Lung (tissue), 12 donors: Measurements from ENCODE around the gene CFAP70. TPM values are rescaled to one million over a fixed set of nuclear protein-coding genes. Genes with fewer than 3 reads are reported as not detected.

ENCODE experiments used
- ATAC-seq: fragments of 200-7000 bp; cut with Tn5 transposase; one replicate; pipeline ENCODE4 v1.9.1; 2020; ENCODE audit warnings: moderate number of reproducible peaks; ENCODE audit not compliant: insufficient read depth, low FRiP score
- DNase-seq, 3 donors: peaks; one replicate each; pipeline ENCODE4 v3.0.0-alpha.2; 2013 to 2017
- H3K27ac ChIP-seq, 2 donors: one replicate each; pipeline ENCODE4 v1.5.1; 2013; ENCODE audit warnings: mild to moderate bottlenecking in 2 of 2, moderate library complexity in 2 of 2, control low read depth in 1 of 2, inconsistent platforms in 1 of 2, low read depth in 1 of 2, low read length in 1 of 2
- H3K27me3 ChIP-seq, 3 donors: one replicate each; pipeline ENCODE4 v1.5.1; 2013; ENCODE audit warnings: low read length in 2 of 3; ENCODE audit not compliant: control insufficient read depth in 3 of 3, insufficient read depth in 3 of 3
- H3K36me3 ChIP-seq, 4 donors: one replicate each; pipeline ENCODE4 v1.5.1; 2013; ENCODE audit warnings: low read length in 4 of 4, mild to moderate bottlenecking in 1 of 4, moderate library complexity in 1 of 4; ENCODE audit not compliant: control insufficient read depth in 4 of 4, insufficient read depth in 4 of 4
- H3K4me1 ChIP-seq, 5 donors: one replicate each; pipeline ENCODE4 v1.5.1; 2013; ENCODE audit warnings: low read length in 5 of 5, mild to moderate bottlenecking in 2 of 5, moderate library complexity in 1 of 5; ENCODE audit not compliant: control insufficient read depth in 5 of 5, insufficient read depth in 5 of 5
- H3K4me3 ChIP-seq: one replicate; pipeline ENCODE4 v1.5.1; 2013; ENCODE audit warnings: mild to moderate bottlenecking, control low read depth, moderate library complexity
- H3K9ac ChIP-seq, 2 donors: one replicate each; pipeline ENCODE4 v1.5.1; 2013; ENCODE audit warnings: low read length in 2 of 2, control low read depth in 1 of 2; ENCODE audit not compliant: insufficient read depth in 1 of 2
- H3K9me3 ChIP-seq, 4 donors: one replicate each; pipeline ENCODE4 v1.5.1; 2013; ENCODE audit warnings: low read length in 3 of 4, mild to moderate bottlenecking in 1 of 4, moderate library complexity in 1 of 4; ENCODE audit not compliant: control insufficient read depth in 4 of 4, insufficient read depth in 3 of 4
- CTCF ChIP-seq: IDR thresholded peaks from 2 replicates; pipeline ENCODE4 v1.5.1; 2012; ENCODE audit warnings: mild to moderate bottlenecking; ENCODE audit errors: control extremely low read depth, extremely low read depth
- WGBS, 2 donors: extraction: QIAGEN DNeasy Blood & Tissue Kit; methylation state at CpG; one replicate each; pipeline ENCODE4 v1.1.7; 2013; 5-methylcytosine and 5-hydroxymethylcytosine counted together
- polyA plus RNA-seq, 2 donors: library from polyadenylated mRNA; stranded (reverse); fragments of 200-250 nt; gene quantifications; one replicate each; pipeline ENCODE4 v1.2.1, GENCODE V29; 2013
- total RNA-seq, 2 donors: library from RNA; depleted of rRNA in 1 of 2; stranded (reverse); fragments of >200 nt in 1 of 2; gene quantifications; one replicate each; pipeline ENCODE4 v1.2.1, GENCODE V29; 2014 to 2021
- donor health status: control.
- donor health status: control.
- donor health status: Bipolar disorder and iron deficiency.
- donor health status: healthy.
- donor health status: DM: yes; HTN: yes; CAD: no.

CFAP70 gene
- total and polyA plus RNA-seq, 4 donors, result 3.5 to 17.2 (median 8.6) TPM

- Histone ChIP-seq H3K4me3 (peak overlapping the region; percentile 84), H3K9ac (peak overlapping the region; percentile 87 to 97), H3K4me1 (peaks cover 0 to 14% (median 5%) of the 10 kb centered on the region in 5 donors), H3K27ac (no peak overlapping the region), H3K27me3 (no peaks in the 10 kb centered on the region), H3K36me3 (no peaks in the 10 kb centered on the region), H3K9me3 (no peaks in the 10 kb centered on the region)
- peak in 1 of 3 donors; percentile 14 for DNase-seq
- 37 to 46% methylated on average over 5 of the region's 5 CpGs for WGBS, 2 donors
- no peak for TF ChIP-seq CTCF
- no peak for ATAC-seq
These were observed 843 bp downstream of the CFAP70 start for GRCh38 chr10:73357821-73358220.

- 61 to 64% methylated on average over 4 of the region's 4 CpGs for WGBS, 2 donors
- no peak overlapping the region for H3K4me3 ChIP-seq
- H3K9me3 ChIP-seq, result no peaks in the 10 kb centered on the region
- ATAC-seq (no peak), DNase-seq (peak in 1 of 3 donors; percentile 49)
- H3K4me1 ChIP-seq, result peaks cover 0 to 14% (median 5%) of the 10 kb centered on the region in 5 donors
- TF ChIP-seq CTCF, result no peak
- no peak overlapping the region for H3K27ac ChIP-seq
- no peak overlapping the region for H3K9ac ChIP-seq
- H3K27me3 ChIP-seq, result no peaks in the 10 kb centered on the region
- no peaks in the 10 kb centered on the region for H3K36me3 ChIP-seq
These were observed 1.5 kb downstream of the CFAP70 start for GRCh38 chr10:73357166-73357565.

GRCh38 chr10:73344269-73344668 is 14.4 kb downstream of the CFAP70 start:
- Histone ChIP-seq H3K4me1 (no peaks in the 10 kb centered on the region), H3K9me3 (peaks cover 0 to 4% (median 0%) of the 10 kb centered on the region in 4 donors), H3K4me3 (no peak overlapping the region), H3K27me3 (no peaks in the 10 kb centered on the region), H3K36me3 (peaks cover 0 to 4% (median under 1%) of the 10 kb centered on the region in 4 donors), H3K27ac (no peak overlapping the region), H3K9ac (no peak overlapping the region)
- DNase-seq (no peak), ATAC-seq (no peak)
- TF ChIP-seq CTCF, result no peak
- 95 to 100% methylated on average over 1 of the region's 1 CpG for WGBS, 2 donors

GRCh38 chr10:73340121-73340520 is 18.5 kb downstream of the CFAP70 start:
- WGBS, 2 donors, result 83 to 93% methylated on average over 3 of the region's 3 CpGs
- no peak for DNase-seq

More at GRCh38 chr10:73340121-73340520, 18.5 kb downstream of the CFAP70 start:
- no peak overlapping the region for H3K4me3 ChIP-seq
- H3K9me3 ChIP-seq, result peaks cover 0 to 4% (median 0%) of the 10 kb centered on the region in 4 donors
- no peaks in the 10 kb centered on the region for H3K27me3 ChIP-seq
- no peak overlapping the region for H3K9ac ChIP-seq
- TF ChIP-seq CTCF, result no peak
- no peak overlapping the region for H3K27ac ChIP-seq
- ATAC-seq, result no peak
- H3K4me1 ChIP-seq, result no peaks in the 10 kb centered on the region
- no peaks in the 10 kb centered on the region for H3K36me3 ChIP-seq
